ENCODE measurements around the gene MACROD2. TPM values are rescaled to one million over a fixed set of nuclear protein-coding genes. Genes with fewer than 3 reads are reported as not detected.

The MACROD2 gene
- total RNA-seq, 1 experiment from 2014 or later: 1.6 TPM

DNA sequence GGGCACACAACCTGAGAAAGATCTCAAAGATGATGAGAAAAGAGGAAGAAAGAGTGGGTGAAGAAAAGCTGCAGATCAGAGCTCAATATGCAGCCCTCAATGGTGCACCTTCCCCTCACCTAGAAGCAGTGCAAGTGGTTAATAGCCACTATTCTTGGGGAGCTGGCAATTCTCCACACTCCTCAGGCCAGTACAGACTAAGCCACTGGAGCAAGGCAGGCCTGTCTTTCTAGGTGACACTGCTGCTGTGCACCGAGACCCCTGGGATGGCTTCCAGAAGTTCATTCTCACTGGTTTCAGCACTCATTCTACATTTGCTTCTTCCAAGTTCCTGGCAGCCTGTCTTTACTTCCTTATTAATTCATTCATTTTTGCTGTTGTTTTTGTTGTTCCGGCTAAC is 1604.6 kb downstream of the MACROD2 start:
- Histone ChIP-seq H3K4ac (ENCODE audit: low read depth, low read length) (no peak overlapping the region), H4K5ac (ENCODE audit: insufficient read length, low read depth, low read length) (no peak overlapping the region), H3K9me3 (ENCODE audit: control insufficient read depth, low read depth, low read length) (no peaks in the 10 kb centered on the region), H2BK5ac (ENCODE audit: insufficient read length, low read length) (no peak overlapping the region), H3K23me2 (ENCODE audit: insufficient read length, low read depth, low read length, poor library complexity, severe bottlenecking) (no peaks in the 10 kb centered on the region), H2AFZ (ENCODE audit: low read length) (no peak overlapping the region), H2BK120ac (ENCODE audit: low read depth, low read length, poor library complexity, severe bottlenecking) (no peak overlapping the region), H2BK15ac (ENCODE audit: low read depth, low read length) (no peak overlapping the region), H4K20me1 (ENCODE audit: control insufficient read depth, insufficient read depth, insufficient read length) (no peaks in the 10 kb centered on the region), H3K9ac (ENCODE audit: extremely low read depth, insufficient read length, low read length) (no peak overlapping the region), H3K23ac (ENCODE audit: insufficient read length, low read depth, low read length) (no peak overlapping the region), H3K27ac (ENCODE audit: insufficient read length, low read depth, low read length) (no peak overlapping the region), H3K27me3 (ENCODE audit: insufficient read depth, low read length) (no peaks in the 10 kb centered on the region), H3K79me1 (ENCODE audit: insufficient read depth, low read depth, low read length, poor library complexity, severe bottlenecking) (no peaks in the 10 kb centered on the region), H3K56ac (ENCODE audit: insufficient read length, low read depth, low read length) (no peak overlapping the region), H2BK20ac (ENCODE audit: low read depth, low read length, poor library complexity, severe bottlenecking) (no peak overlapping the region), H3K79me2 (ENCODE audit: insufficient read depth, low read length) (no peaks in the 10 kb centered on the region), H3T11ph (ENCODE audit: low read length) (no peak overlapping the region), H3K4me2 (ENCODE audit: insufficient read depth, insufficient read length, low read length) (no peak overlapping the region), H4K8ac (replicated peaks; ENCODE audit: insufficient read length, low read depth, low read length) (no peak overlapping the region), H4K91ac (ENCODE audit: insufficient read length, low read depth, low read length) (no peak overlapping the region), H3K4me1 (ENCODE audit: insufficient read depth, low read length) (no peaks in the 10 kb centered on the region), H3K14ac (ENCODE audit: insufficient read depth, low read length) (no peak overlapping the region), H3K18ac (ENCODE audit: insufficient read length, low read depth, low read length) (no peak overlapping the region), H2BK12ac (ENCODE audit: insufficient read length, low read depth, low read length) (no peak overlapping the region), H2AK5ac (ENCODE audit: insufficient read length, low read length) (no peak overlapping the region)
- no peak for DNase-seq
- TF ChIP-seq, protein P1, sequence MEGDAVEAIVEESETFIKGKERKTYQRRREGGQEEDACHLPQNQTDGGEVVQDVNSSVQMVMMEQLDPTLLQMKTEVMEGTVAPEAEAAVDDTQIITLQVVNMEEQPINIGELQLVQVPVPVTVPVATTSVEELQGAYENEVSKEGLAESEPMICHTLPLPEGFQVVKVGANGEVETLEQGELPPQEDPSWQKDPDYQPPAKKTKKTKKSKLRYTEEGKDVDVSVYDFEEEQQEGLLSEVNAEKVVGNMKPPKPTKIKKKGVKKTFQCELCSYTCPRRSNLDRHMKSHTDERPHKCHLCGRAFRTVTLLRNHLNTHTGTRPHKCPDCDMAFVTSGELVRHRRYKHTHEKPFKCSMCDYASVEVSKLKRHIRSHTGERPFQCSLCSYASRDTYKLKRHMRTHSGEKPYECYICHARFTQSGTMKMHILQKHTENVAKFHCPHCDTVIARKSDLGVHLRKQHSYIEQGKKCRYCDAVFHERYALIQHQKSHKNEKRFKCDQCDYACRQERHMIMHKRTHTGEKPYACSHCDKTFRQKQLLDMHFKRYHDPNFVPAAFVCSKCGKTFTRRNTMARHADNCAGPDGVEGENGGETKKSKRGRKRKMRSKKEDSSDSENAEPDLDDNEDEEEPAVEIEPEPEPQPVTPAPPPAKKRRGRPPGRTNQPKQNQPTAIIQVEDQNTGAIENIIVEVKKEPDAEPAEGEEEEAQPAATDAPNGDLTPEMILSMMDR (conservative IDR thresholded peaks at IDR 0.05): no peak
- H3K4me1 Mint-ChIP-seq: peaks cover 0 to 4% of the 10 kb centered on the region in 2 experiments; a peak in 1 of 4 replicates
- H3K4me3 Mint-ChIP-seq: no peak overlapping the region
- H3K9me3 Mint-ChIP-seq: no peaks in the 10 kb centered on the region
- H3K27ac Mint-ChIP-seq: no peak overlapping the region
- no CpG with 5 or more reads among the region's 2 CpGs for WGBS (ENCODE audit: extremely low coverage, insufficient read length, low lambda C conversion rate)
- no peaks in the 10 kb centered on the region for H3K36me3 Mint-ChIP-seq (ENCODE audit: insufficient read depth in 1 of 3, low read depth in 3 of 3)
- no peaks in the 10 kb centered on the region; the same call in 1 of the 2 replicates for H3K27me3 Mint-ChIP-seq (ENCODE audit: low read depth)

All from H9 (cell line).